CD14-positive monocyte (primary cell): ENCODE results near the gene STRIP1. TPM values are rescaled to one million over a fixed set of nuclear protein-coding genes. Genes with fewer than 3 reads are reported as not detected.

Experiments used
- DNase-seq, 3 donors: peaks; one replicate each; pipeline ENCODE4 v3.0.0-alpha.2; 2011 to 2022
- H2AFZ ChIP-seq: 2 replicates; pipeline ENCODE4 v1.6.0; 2012; ENCODE audit warnings: mild to moderate bottlenecking, low read depth, low read length, inconsistent platforms; ENCODE audit not compliant: insufficient read depth, poor library complexity, severe bottlenecking
- H3K27ac ChIP-seq, 2 donors: 1 replicate in 1 of 2; 2 replicates in 1 of 2; pipeline ENCODE4 v1.5.1; 2012 to 2013; ENCODE audit warnings: low read length in 2 of 2, control low read depth in 1 of 2, inconsistent platforms in 1 of 2, low read depth in 1 of 2, mild to moderate bottlenecking in 1 of 2
- H3K27me3 ChIP-seq, 2 donors: one replicate each; pipeline versions ENCODE4 v1.6.0 to v1.6.1; 2011 to 2013; ENCODE audit warnings: low read length in 2 of 2; ENCODE audit not compliant: control insufficient read depth in 2 of 2, insufficient read depth in 2 of 2
- H3K36me3 ChIP-seq, 2 donors: replicated peaks in 1 of 2; 1 replicate in 1 of 2; 2 replicates in 1 of 2; pipeline versions ENCODE4 v1.5.1 to v1.6.1; 2012 to 2013; ENCODE audit warnings: low read length in 2 of 2, control low read depth in 1 of 2, inconsistent platforms in 1 of 2, mild to moderate bottlenecking in 1 of 2; ENCODE audit not compliant: insufficient read depth in 2 of 2, control insufficient read depth in 1 of 2
- H3K4me1 ChIP-seq, 2 donors: 1 replicate in 1 of 2; 2 replicates in 1 of 2; pipeline versions ENCODE4 v1.5.1 to v1.6.1; 2012 to 2013; ENCODE audit warnings: low read length in 2 of 2, control low read depth in 1 of 2, inconsistent platforms in 1 of 2, mild to moderate bottlenecking in 1 of 2, moderate library complexity in 1 of 2; ENCODE audit not compliant: insufficient read depth in 2 of 2, control insufficient read depth in 1 of 2
- H3K4me2 ChIP-seq: replicated peaks from 2 replicates; pipeline ENCODE3; 2012; ENCODE audit warnings: low read length, moderate library complexity, mild to moderate bottlenecking; ENCODE audit not compliant: poor library complexity, severe bottlenecking; ENCODE audit errors: extremely low read depth
- H3K4me3 ChIP-seq, 3 experiments: fragments of 200-600 bp in 1 of 3; sonication (generic) in 1 of 3; replicated peaks in 1 of 3; 1 replicate in 2 of 3; 2 replicates in 1 of 3; pipeline ENCODE4 v1.5.1; 2011 to 2013; ENCODE audit warnings: low read length in 3 of 3, mild to moderate bottlenecking in 3 of 3, control low read depth in 2 of 3, low read depth in 2 of 3, inconsistent platforms in 1 of 3, moderate library complexity in 1 of 3
- H3K79me2 ChIP-seq: 2 replicates; pipeline ENCODE4 v1.6.0; 2012; ENCODE audit warnings: mild to moderate bottlenecking, control low read depth, inconsistent platforms, low read length, moderate library complexity; ENCODE audit not compliant: insufficient read depth
- H3K9ac ChIP-seq: 2 replicates; pipeline ENCODE4 v1.6.0; 2017; ENCODE audit warnings: low read length, mild to moderate bottlenecking; ENCODE audit not compliant: insufficient read depth, poor library complexity, severe bottlenecking
- H3K9me3 ChIP-seq, 2 donors: replicated peaks in 1 of 2; 1 replicate in 1 of 2; 2 replicates in 1 of 2; pipeline versions ENCODE4 v1.5.1 to v1.6.1; 2012 to 2013; ENCODE audit warnings: low read length in 2 of 2, control low read depth in 1 of 2; ENCODE audit not compliant: control insufficient read depth in 1 of 2, insufficient read depth in 1 of 2
- H4K20me1 ChIP-seq: 2 replicates; pipeline ENCODE4 v1.6.0; 2012; ENCODE audit warnings: mild to moderate bottlenecking, low read length, control low read depth, moderate library complexity; ENCODE audit not compliant: insufficient read depth
- H3K27ac Mint-ChIP-seq, 7 donors: one replicate each; pipeline ENCODE4 v1.8.0; 2020; ENCODE audit warnings: mild to moderate bottlenecking in 7 of 7, mixed read lengths in 7 of 7, moderate library complexity in 6 of 7, inconsistent platforms in 2 of 7
- H3K27me3 Mint-ChIP-seq, 3 donors: one replicate each; pipeline ENCODE4 v1.8.0; 2021 to 2022; ENCODE audit warnings: low read depth in 3 of 3, mild to moderate bottlenecking in 3 of 3, mixed read lengths in 3 of 3, moderate library complexity in 3 of 3, inconsistent platforms in 1 of 3
- H3K36me3 Mint-ChIP-seq, 2 donors: one replicate each; pipeline ENCODE4 v1.8.0; 2020; ENCODE audit warnings: mixed read lengths in 2 of 2, inconsistent platforms in 1 of 2, mild to moderate bottlenecking in 1 of 2
- H3K4me1 Mint-ChIP-seq: one replicate; pipeline ENCODE4 v1.8.0; 2020; ENCODE audit warnings: mild to moderate bottlenecking, mixed read lengths
- H3K4me3 Mint-ChIP-seq, 2 donors: one replicate each; pipeline ENCODE4 v1.8.0; 2020; ENCODE audit warnings: mild to moderate bottlenecking in 2 of 2, mixed read lengths in 2 of 2, moderate library complexity in 1 of 2
- H3K9me3 Mint-ChIP-seq, 7 donors: one replicate each; pipeline ENCODE4 v1.8.0; 2020 to 2022; ENCODE audit warnings: mixed read lengths in 7 of 7, mild to moderate bottlenecking in 6 of 7, moderate library complexity in 6 of 7, inconsistent platforms in 2 of 7
- WGBS: methylation state at CpG from one replicate; pipeline ENCODE4 v1.1.5; 2013; ENCODE audit warnings: missing lambda C conversion rate; ENCODE audit not compliant: insufficient coverage; 5-methylcytosine and 5-hydroxymethylcytosine counted together
- intact Hi-C, 2 donors: fragments of 100-400 bp; cut with micrococcal nuclease; formaldehyde crosslinking; loops; one replicate each; pipeline versions ENCODE4 v1.15.0 to v1.15.1; 2023
- polyA plus RNA-seq, 3 donors: library from polyadenylated mRNA; depleted of rRNA in 1 of 3; unstranded in 2 of 3; stranded (reverse) in 1 of 3; fragments of 300-500 nt in 2 of 3; fragments of >200 nt in 1 of 3; fragmentation: Illumina TruSeq in 2 of 3; gene quantifications; 1 replicate in 2 of 3; 2 replicates in 1 of 3; pipeline ENCODE4 v1.2.3, GENCODE V29; 2012 to 2021
- TF ChIP-seq, protein P1 (sequence below): fragments of 200-600 bp; IDR thresholded peaks from one replicate; pipeline ENCODE4 v1.8.0; 2022; ENCODE audit warnings: antibody characterized with exemption, mild to moderate bottlenecking

The STRIP1 gene
- polyA plus RNA-seq, 3 donors, result 8.9 to 33.6 (median 11.0) TPM

DNA sequence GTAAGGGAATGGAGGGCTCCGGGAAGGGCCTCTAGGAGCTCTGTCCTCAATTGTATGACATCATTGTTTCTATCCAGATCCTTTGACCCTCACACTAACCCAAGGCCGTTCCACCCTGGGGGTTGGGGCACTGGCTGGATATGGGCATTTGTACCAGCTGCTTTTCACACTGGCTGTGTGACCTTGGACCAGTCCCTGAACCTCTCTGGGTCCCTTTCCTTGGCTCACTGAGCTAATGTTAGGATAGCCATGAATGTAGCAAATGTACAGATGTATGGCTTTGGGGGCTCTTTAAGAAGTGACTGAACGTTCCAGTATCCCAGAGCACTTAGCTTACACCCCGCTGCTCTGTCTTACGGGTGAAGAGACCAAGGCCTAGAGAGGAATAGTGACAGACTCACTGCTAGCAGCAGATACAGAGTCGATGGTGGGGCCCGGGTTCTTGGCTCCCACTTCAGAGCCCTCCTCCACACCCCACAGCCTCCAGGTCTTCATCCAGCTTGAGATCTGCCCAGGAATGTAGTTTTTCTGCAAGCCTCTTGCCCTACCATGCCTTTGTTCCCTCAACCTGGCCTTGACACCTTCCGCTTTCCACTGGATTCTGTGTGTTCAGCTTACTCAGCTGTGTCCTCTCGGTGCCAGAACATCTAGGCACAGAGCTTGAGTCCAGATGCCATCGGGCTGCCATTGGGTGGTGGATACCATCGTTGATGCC is 63.2 kb downstream of the STRIP1 start:
- H3K4me2 ChIP-seq, result no peak overlapping the region
- no peak for DNase-seq
- H3K79me2 ChIP-seq, result no peaks in the 10 kb centered on the region
- TF ChIP-seq, protein P1, sequence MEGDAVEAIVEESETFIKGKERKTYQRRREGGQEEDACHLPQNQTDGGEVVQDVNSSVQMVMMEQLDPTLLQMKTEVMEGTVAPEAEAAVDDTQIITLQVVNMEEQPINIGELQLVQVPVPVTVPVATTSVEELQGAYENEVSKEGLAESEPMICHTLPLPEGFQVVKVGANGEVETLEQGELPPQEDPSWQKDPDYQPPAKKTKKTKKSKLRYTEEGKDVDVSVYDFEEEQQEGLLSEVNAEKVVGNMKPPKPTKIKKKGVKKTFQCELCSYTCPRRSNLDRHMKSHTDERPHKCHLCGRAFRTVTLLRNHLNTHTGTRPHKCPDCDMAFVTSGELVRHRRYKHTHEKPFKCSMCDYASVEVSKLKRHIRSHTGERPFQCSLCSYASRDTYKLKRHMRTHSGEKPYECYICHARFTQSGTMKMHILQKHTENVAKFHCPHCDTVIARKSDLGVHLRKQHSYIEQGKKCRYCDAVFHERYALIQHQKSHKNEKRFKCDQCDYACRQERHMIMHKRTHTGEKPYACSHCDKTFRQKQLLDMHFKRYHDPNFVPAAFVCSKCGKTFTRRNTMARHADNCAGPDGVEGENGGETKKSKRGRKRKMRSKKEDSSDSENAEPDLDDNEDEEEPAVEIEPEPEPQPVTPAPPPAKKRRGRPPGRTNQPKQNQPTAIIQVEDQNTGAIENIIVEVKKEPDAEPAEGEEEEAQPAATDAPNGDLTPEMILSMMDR, result no peak
- Mint-ChIP-seq H3K4me1 (peaks cover 14% of the 10 kb centered on the region), H3K4me3 (no peak overlapping the region), H3K9me3 (peaks cover 0 to 8% (median 0%) of the 10 kb centered on the region in 7 donors), H3K27me3 (peaks cover 5 to 11% (median 7%) of the 10 kb centered on the region in 3 donors), H3K36me3 (no peaks in the 10 kb centered on the region), H3K27ac (peak overlapping the region in 1 of 7 donors; percentile 82)
- no peak overlapping the region for H3K9ac ChIP-seq
- 95% methylated on average over 9 of the region's 11 CpGs for WGBS
- peaks cover 14% of the 10 kb centered on the region in 2 donors for H3K4me1 ChIP-seq
- intact Hi-C loops, result no loop called here
- H2AFZ ChIP-seq, result no peak overlapping the region
- H3K36me3 ChIP-seq, result no peaks in the 10 kb centered on the region
- no peak overlapping the region for H3K27ac ChIP-seq
- no peak overlapping the region for H3K4me3 ChIP-seq
- no peaks in the 10 kb centered on the region for H3K27me3 ChIP-seq
- peaks cover 0 to 4% of the 10 kb centered on the region in 2 donors for H3K9me3 ChIP-seq
- no peaks in the 10 kb centered on the region for H4K20me1 ChIP-seq

DNA sequence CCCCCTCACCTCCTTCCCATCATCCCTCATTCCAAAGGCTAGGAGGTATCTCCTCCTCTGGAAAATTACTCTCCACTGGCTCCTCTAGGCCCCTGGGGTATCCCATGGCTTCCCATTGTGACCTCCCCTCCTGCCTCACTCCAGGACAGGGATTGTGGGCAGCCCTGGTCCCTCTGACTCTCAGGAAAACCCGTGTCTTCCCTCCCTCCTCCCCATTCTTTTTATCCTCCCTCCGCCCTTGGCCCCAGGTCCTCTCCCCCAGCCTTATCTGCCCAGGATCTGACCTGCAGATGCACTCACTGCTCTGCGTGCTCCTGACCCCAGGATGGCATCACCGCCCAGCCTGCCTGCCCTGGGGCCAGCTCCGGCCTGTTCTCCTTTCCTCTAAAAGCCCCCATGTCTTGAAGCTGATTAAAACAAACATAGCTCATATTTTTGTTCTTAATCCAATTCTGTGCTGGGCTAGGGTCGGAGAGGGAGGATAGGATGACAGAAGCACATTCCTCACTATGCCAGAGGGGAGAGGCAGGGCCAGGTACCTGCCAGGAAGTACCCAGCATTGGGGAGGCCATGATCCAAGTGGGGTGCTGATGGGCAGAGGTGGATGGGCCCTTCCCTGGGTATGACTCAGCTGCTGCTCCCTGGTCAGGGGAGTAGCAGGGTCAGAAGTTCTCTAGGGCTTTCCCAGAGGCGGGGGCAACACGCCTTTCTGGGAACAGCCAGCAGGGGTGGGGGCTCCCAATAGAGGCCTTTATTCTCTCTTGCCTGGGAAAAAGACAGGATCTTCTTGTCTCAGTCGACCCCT is 64.0 kb downstream of the STRIP1 start:
- H3K9me3 Mint-ChIP-seq, result peaks cover 0 to 8% (median 0%) of the 10 kb centered on the region in 7 donors
- TF ChIP-seq, protein P1, result no peak
- H3K27ac Mint-ChIP-seq, result peak overlapping the region in 3 of 7 donors; percentile 5 to 82 (median 37)
- Histone ChIP-seq H3K4me2 (no peak overlapping the region), H3K79me2 (no peaks in the 10 kb centered on the region), H3K27ac (no peak overlapping the region), H2AFZ (no peak overlapping the region), H3K36me3 (no peaks in the 10 kb centered on the region), H3K9ac (no peak overlapping the region), H3K9me3 (peaks cover 0 to 4% of the 10 kb centered on the region in 2 donors), H4K20me1 (no peaks in the 10 kb centered on the region), H3K4me1 (peaks cover 17 to 18% of the 10 kb centered on the region in 2 donors), H3K27me3 (no peaks in the 10 kb centered on the region), H3K4me3 (no peak overlapping the region)
- intact Hi-C loops, result no loop called here
- H3K36me3 Mint-ChIP-seq, result no peaks in the 10 kb centered on the region
- H3K27me3 Mint-ChIP-seq, result peaks cover 5 to 11% (median 7%) of the 10 kb centered on the region in 3 donors
- peaks cover 20% of the 10 kb centered on the region for H3K4me1 Mint-ChIP-seq
- 92% methylated on average over 5 of the region's 9 CpGs for WGBS
- no peak overlapping the region for H3K4me3 Mint-ChIP-seq
- DNase-seq, result no peak
